Measurements from ENCODE around the gene LRCH1. TPM values are rescaled to one million over a fixed set of nuclear protein-coding genes. Genes with fewer than 3 reads are reported as not detected.

Gene LRCH1
- total RNA-seq, 2 experiments from 2014 or later, result 15.5 to 17.1 TPM

DNA sequence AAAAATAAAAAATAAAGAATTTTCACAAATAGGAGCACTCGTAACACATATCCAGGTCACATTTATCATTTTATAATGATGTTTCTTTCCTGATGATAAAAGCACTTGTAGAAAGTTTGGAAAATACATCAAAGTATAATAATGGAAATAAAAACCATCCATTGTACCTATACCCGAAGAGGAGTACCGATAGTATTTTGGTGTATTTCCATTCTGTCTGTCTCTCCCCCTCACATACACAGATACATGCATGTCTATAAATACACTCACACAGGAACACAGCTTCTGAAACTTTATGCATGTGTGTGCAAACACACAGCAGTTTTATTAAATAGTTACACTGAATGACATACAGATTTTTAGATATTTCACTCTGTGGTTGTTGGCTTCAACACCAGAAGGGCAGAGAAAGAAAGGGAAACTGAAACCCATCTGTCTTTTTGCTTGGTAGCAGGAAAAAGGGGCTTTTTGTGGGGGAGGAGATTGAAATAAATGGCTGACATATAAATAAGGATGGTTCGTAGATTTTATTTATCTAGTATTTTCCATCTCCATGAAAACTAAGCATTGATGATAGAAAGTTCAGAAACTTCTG, 114.8 kb downstream of the LRCH1 start:
- POLR2A ChIA-PET, result interaction anchor here (0.8 kb wide), 1 partner anchor 10 kb away, joined by 3 read pairs; no protein-coding TSS in a partner anchor
- DNase-seq, result no peak

GRCh38 chr13:46668302-46668720, 115.3 kb downstream of the LRCH1 start:
- H3K27ac Mint-ChIP-seq, result peak overlapping the region; percentile 86
- peak; percentile 40 for ATAC-seq
- no peaks in the 10 kb centered on the region for H3K9me3 Mint-ChIP-seq
- no peaks in the 10 kb centered on the region for H3K27me3 Mint-ChIP-seq
- H3K36me3 Mint-ChIP-seq (ENCODE audit: low read depth), result peaks cover 16% of the 10 kb centered on the region
- peak; percentile 33 for DNase-seq
- TF ChIP-seq, protein P1, sequence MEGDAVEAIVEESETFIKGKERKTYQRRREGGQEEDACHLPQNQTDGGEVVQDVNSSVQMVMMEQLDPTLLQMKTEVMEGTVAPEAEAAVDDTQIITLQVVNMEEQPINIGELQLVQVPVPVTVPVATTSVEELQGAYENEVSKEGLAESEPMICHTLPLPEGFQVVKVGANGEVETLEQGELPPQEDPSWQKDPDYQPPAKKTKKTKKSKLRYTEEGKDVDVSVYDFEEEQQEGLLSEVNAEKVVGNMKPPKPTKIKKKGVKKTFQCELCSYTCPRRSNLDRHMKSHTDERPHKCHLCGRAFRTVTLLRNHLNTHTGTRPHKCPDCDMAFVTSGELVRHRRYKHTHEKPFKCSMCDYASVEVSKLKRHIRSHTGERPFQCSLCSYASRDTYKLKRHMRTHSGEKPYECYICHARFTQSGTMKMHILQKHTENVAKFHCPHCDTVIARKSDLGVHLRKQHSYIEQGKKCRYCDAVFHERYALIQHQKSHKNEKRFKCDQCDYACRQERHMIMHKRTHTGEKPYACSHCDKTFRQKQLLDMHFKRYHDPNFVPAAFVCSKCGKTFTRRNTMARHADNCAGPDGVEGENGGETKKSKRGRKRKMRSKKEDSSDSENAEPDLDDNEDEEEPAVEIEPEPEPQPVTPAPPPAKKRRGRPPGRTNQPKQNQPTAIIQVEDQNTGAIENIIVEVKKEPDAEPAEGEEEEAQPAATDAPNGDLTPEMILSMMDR (IDR thresholded peaks at IDR 0.05), result no peak
- H3K4me1 Mint-ChIP-seq (ENCODE audit: low read depth), result peaks cover 39% of the 10 kb centered on the region
- ChIA-PET CTCF (interaction anchor here (1.2 to 3.9 kb wide), 3 partner anchors 66 to 116 kb away, joined by 5 to 29 read pairs (median 6); partner anchors contain the start of gene LRCH1), POLR2A (interaction anchor here (0.8 kb wide), 1 partner anchor 112 kb away, joined by 3 read pairs; no protein-coding TSS in a partner anchor)
- peak overlapping the region; percentile 76 for H3K4me3 Mint-ChIP-seq
- intact Hi-C loops (cut with micrococcal nuclease), result loop anchor here (5.0 kb wide), 1 partner anchor 76 kb away; no protein-coding TSS in a partner anchor

More for the DNA sequence above, 114.8 kb downstream of the LRCH1 start:
- TF ChIP-seq, protein P1 (IDR thresholded peaks at IDR 0.05), result no peak
- intact Hi-C loops (cut with micrococcal nuclease), result loop anchor here (5.0 kb wide), 1 partner anchor 75 kb away; no protein-coding TSS in a partner anchor
- peak overlapping the region; percentile 76 for H3K4me3 Mint-ChIP-seq
- H3K27me3 Mint-ChIP-seq, result no peaks in the 10 kb centered on the region
- no peaks in the 10 kb centered on the region for H3K9me3 Mint-ChIP-seq
- peak; percentile 76 for ATAC-seq
- CTCF ChIA-PET, result interaction anchor here (1.0 to 3.9 kb wide), 6 partner anchors 12 to 138 kb away, joined by 3 to 29 read pairs (median 5); partner anchors contain the start of gene LRCH1
- H3K36me3 Mint-ChIP-seq (ENCODE audit: low read depth), result peaks cover 16% of the 10 kb centered on the region
- peaks cover 41% of the 10 kb centered on the region for H3K4me1 Mint-ChIP-seq (ENCODE audit: low read depth)
- H3K27ac Mint-ChIP-seq, result peak overlapping the region; percentile 86

- H3K4me1 Mint-ChIP-seq (ENCODE audit: low read depth), result peaks cover 36% of the 10 kb centered on the region
- ChIA-PET POLR2A (interaction anchor here (0.8 kb wide), 1 partner anchor 113 kb away, joined by 3 read pairs; no protein-coding TSS in a partner anchor), CTCF (interaction anchor here (0.9 to 3.9 kb wide), 4 partner anchors 25 to 117 kb away, joined by 3 to 29 read pairs (median 6); partner anchors contain the start of gene LRCH1)
- TF ChIP-seq, protein P1 (IDR thresholded peaks at IDR 0.05), result no peak
- H3K27ac Mint-ChIP-seq, result peak overlapping the region; percentile 55
- peak overlapping the region; percentile 52 for H3K4me3 Mint-ChIP-seq
- ATAC-seq (no peak), DNase-seq (no peak)
- H3K36me3 Mint-ChIP-seq (ENCODE audit: low read depth), result peaks cover 16% of the 10 kb centered on the region
- intact Hi-C loops (cut with micrococcal nuclease), result loop anchor here (5.0 kb wide), 1 partner anchor 77 kb away; no protein-coding TSS in a partner anchor
- H3K27me3 Mint-ChIP-seq, result no peaks in the 10 kb centered on the region
- no peaks in the 10 kb centered on the region for H3K9me3 Mint-ChIP-seq
Measured at GRCh38 chr13:46668931-46669525, 116.1 kb downstream of the LRCH1 start.

DNA sequence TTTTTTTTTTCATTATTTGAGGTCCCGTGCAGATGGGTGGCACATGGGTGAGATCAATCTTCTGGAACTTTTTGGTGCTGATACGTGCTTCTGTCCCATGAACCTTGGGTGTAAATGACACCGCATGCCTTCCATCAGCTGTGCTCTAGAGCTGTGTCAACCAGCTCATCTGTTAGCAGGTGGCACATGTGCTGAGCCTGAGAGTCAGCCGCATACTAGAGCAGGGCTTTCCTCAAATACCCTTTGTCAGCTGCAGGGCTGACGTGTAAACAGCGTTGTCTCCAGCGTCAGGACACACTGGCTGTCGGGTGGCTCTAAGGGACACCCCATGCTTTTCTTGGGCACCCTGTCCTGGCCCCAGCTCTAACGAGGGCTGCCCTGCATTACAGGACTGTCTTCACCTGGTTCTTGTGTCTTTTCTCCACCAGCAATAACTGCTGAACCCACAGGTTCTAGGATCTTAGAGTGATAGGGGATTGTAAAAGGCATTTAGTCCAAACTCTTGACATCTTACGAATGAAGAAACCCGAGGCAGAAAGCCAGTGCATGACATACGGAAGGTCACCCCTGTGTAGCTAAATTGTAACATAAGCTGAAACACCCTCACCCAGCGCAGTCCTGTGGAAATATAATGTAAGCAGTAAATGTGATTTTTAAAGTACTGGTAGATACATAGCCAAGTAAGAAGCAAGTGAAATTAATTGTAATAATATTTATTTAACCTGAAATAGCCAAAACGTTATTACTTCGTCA, 119.5 kb downstream of the LRCH1 start:
- DNase-seq (no peak), ATAC-seq (no peak)
- Mint-ChIP-seq H3K9me3 (no peaks in the 10 kb centered on the region), H3K36me3 (ENCODE audit: low read depth) (peaks cover 22% of the 10 kb centered on the region), H3K4me3 (no peak overlapping the region), H3K27ac (no peak overlapping the region), H3K27me3 (no peaks in the 10 kb centered on the region), H3K4me1 (ENCODE audit: low read depth) (peaks cover 26% of the 10 kb centered on the region)
- intact Hi-C loops (cut with micrococcal nuclease), result no loop called here
- ChIA-PET CTCF (interaction anchor here (0.6 to 2.2 kb wide), 2 partner anchors 43 to 121 kb away, joined by 3 to 12 read pairs; no protein-coding TSS in a partner anchor), POLR2A (interaction anchor here (0.9 kb wide), 1 partner anchor 81 kb away, joined by 3 read pairs; no protein-coding TSS in a partner anchor)
- TF ChIP-seq, protein P1 (IDR thresholded peaks at IDR 0.05), result no peak

All from activated CD8-positive, alpha-beta T cell treated with anti-CD3 and anti-CD28 coated beads for 36 hours (primary cell).